ENCODE measurements around the gene TJP2. TPM values are rescaled to one million over a fixed set of nuclear protein-coding genes. Genes with fewer than 3 reads are reported as not detected.
"Not testable (repeated sequence)": the region's sequence is repeated elsewhere in the genome, so short reads cannot be mapped to it uniquely, and the experiment has no call there.

Gene TJP2
- total RNA-seq, 1 donor from 2014 or later, result 17.2 TPM

- Histone ChIP-seq H3K4me3 (ENCODE audit: low read length in 3 of 3) (no peak overlapping the region), H3K27me3 (ENCODE audit: control insufficient read depth in 3 of 3, insufficient read depth in 3 of 3, low read length in 3 of 3) (no peaks in the 10 kb centered on the region), H3K9me3 (ENCODE audit: control insufficient read depth in 3 of 3, low read length in 3 of 3) (no peaks in the 10 kb centered on the region), H3K9ac (ENCODE audit: low read depth in 1 of 3, low read length in 3 of 3) (no peak overlapping the region), H3K36me3 (ENCODE audit: control insufficient read depth in 3 of 3, insufficient read depth in 3 of 3, low read length in 3 of 3) (no peaks in the 10 kb centered on the region), H3K27ac (ENCODE audit: low read depth, low read length) (no peak overlapping the region), H3K4me1 (ENCODE audit: control insufficient read depth in 3 of 3, insufficient read depth in 3 of 3, low read length in 3 of 3) (no peaks in the 10 kb centered on the region)
Measured at GRCh38 chr9:69157751-69158466, 16.2 kb upstream of the TJP2 start.

- Histone ChIP-seq H3K27me3 (ENCODE audit: control insufficient read depth in 3 of 3, insufficient read depth in 3 of 3, low read length in 3 of 3) (no peaks in the 10 kb centered on the region), H3K4me3 (ENCODE audit: low read length in 3 of 3) (no peak overlapping the region), H3K27ac (ENCODE audit: low read depth, low read length) (no peak overlapping the region), H3K9ac (ENCODE audit: low read depth in 1 of 3, low read length in 3 of 3) (no peak overlapping the region), H3K4me1 (ENCODE audit: control insufficient read depth in 3 of 3, insufficient read depth in 3 of 3, low read length in 3 of 3) (no peaks in the 10 kb centered on the region), H3K9me3 (ENCODE audit: control insufficient read depth in 3 of 3, low read length in 3 of 3) (no peaks in the 10 kb centered on the region), H3K36me3 (ENCODE audit: control insufficient read depth in 3 of 3, insufficient read depth in 3 of 3, low read length in 3 of 3) (no peaks in the 10 kb centered on the region)
Measured at GRCh38 chr9:69158471-69158870, 15.6 kb upstream of the TJP2 start.

GRCh38 chr9:69164573-69164972 is 9.5 kb upstream of the TJP2 start:
- not testable (repeated sequence) for H3K4me1 ChIP-seq (ENCODE audit: control insufficient read depth in 3 of 3, insufficient read depth in 3 of 3, low read length in 3 of 3); H3K9me3 ChIP-seq (ENCODE audit: control insufficient read depth in 3 of 3, low read length in 3 of 3); H3K27me3 ChIP-seq (ENCODE audit: control insufficient read depth in 3 of 3, insufficient read depth in 3 of 3, low read length in 3 of 3); H3K27ac ChIP-seq (ENCODE audit: low read depth, low read length); H3K9ac ChIP-seq (ENCODE audit: low read depth in 1 of 3, low read length in 3 of 3); H3K36me3 ChIP-seq (ENCODE audit: control insufficient read depth in 3 of 3, insufficient read depth in 3 of 3, low read length in 3 of 3); H3K4me3 ChIP-seq (ENCODE audit: low read length in 3 of 3)

GRCh38 chr9:69165581-69165980 is 8.5 kb upstream of the TJP2 start:
- Histone ChIP-seq H3K27me3 (ENCODE audit: control insufficient read depth in 3 of 3, insufficient read depth in 3 of 3, low read length in 3 of 3) (no peaks in the 10 kb centered on the region), H3K4me1 (ENCODE audit: control insufficient read depth in 3 of 3, insufficient read depth in 3 of 3, low read length in 3 of 3) (no peaks in the 10 kb centered on the region), H3K27ac (ENCODE audit: low read depth, low read length) (no peak overlapping the region), H3K9ac (ENCODE audit: low read depth in 1 of 3, low read length in 3 of 3) (no peak overlapping the region), H3K36me3 (ENCODE audit: control insufficient read depth in 3 of 3, insufficient read depth in 3 of 3, low read length in 3 of 3) (no peaks in the 10 kb centered on the region), H3K9me3 (ENCODE audit: control insufficient read depth in 3 of 3, low read length in 3 of 3) (no peaks in the 10 kb centered on the region), H3K4me3 (ENCODE audit: low read length in 3 of 3) (no peak overlapping the region)

- no peaks in the 10 kb centered on the region for H3K9me3 ChIP-seq (ENCODE audit: control insufficient read depth in 3 of 3, low read length in 3 of 3)
- no peaks in the 10 kb centered on the region for H3K36me3 ChIP-seq (ENCODE audit: control insufficient read depth in 3 of 3, insufficient read depth in 3 of 3, low read length in 3 of 3)
- no peak overlapping the region for H3K27ac ChIP-seq (ENCODE audit: low read depth, low read length)
- H3K4me1 ChIP-seq (ENCODE audit: control insufficient read depth in 3 of 3, insufficient read depth in 3 of 3, low read length in 3 of 3), result peaks cover 5 to 7% (median 5%) of the 10 kb centered on the region in 3 donors
- no peak overlapping the region for H3K4me3 ChIP-seq (ENCODE audit: low read length in 3 of 3)
- no peaks in the 10 kb centered on the region for H3K27me3 ChIP-seq (ENCODE audit: control insufficient read depth in 3 of 3, insufficient read depth in 3 of 3, low read length in 3 of 3)
- H3K9ac ChIP-seq (ENCODE audit: low read depth in 1 of 3, low read length in 3 of 3), result no peak overlapping the region
Measured at GRCh38 chr9:69168709-69169217, 5.3 kb upstream of the TJP2 start.

GRCh38 chr9:69170231-69170630 is 3.8 kb upstream of the TJP2 start:
- no peak overlapping the region for H3K9ac ChIP-seq (ENCODE audit: low read depth in 1 of 3, low read length in 3 of 3)
- H3K4me3 ChIP-seq (ENCODE audit: low read length in 3 of 3), result no peak overlapping the region
- H3K27me3 ChIP-seq (ENCODE audit: control insufficient read depth in 3 of 3, insufficient read depth in 3 of 3, low read length in 3 of 3), result no peaks in the 10 kb centered on the region
- H3K4me1 ChIP-seq (ENCODE audit: control insufficient read depth in 3 of 3, insufficient read depth in 3 of 3, low read length in 3 of 3), result peaks cover 11 to 18% (median 12%) of the 10 kb centered on the region in 3 donors
- H3K36me3 ChIP-seq (ENCODE audit: control insufficient read depth in 3 of 3, insufficient read depth in 3 of 3, low read length in 3 of 3), result no peaks in the 10 kb centered on the region
- no peak overlapping the region for H3K27ac ChIP-seq (ENCODE audit: low read depth, low read length)
- no peaks in the 10 kb centered on the region for H3K9me3 ChIP-seq (ENCODE audit: control insufficient read depth in 3 of 3, low read length in 3 of 3)

GRCh38 chr9:69171049-69171448 is 3.0 kb upstream of the TJP2 start:
- no peaks in the 10 kb centered on the region for H3K36me3 ChIP-seq (ENCODE audit: control insufficient read depth in 3 of 3, insufficient read depth in 3 of 3, low read length in 3 of 3)
- no peak overlapping the region for H3K27ac ChIP-seq (ENCODE audit: low read depth, low read length)
- no peak overlapping the region for H3K4me3 ChIP-seq (ENCODE audit: low read length in 3 of 3)
- H3K9me3 ChIP-seq (ENCODE audit: control insufficient read depth in 3 of 3, low read length in 3 of 3), result no peaks in the 10 kb centered on the region
- peaks cover 13 to 21% (median 20%) of the 10 kb centered on the region in 3 donors for H3K4me1 ChIP-seq (ENCODE audit: control insufficient read depth in 3 of 3, insufficient read depth in 3 of 3, low read length in 3 of 3)
- no peaks in the 10 kb centered on the region for H3K27me3 ChIP-seq (ENCODE audit: control insufficient read depth in 3 of 3, insufficient read depth in 3 of 3, low read length in 3 of 3)
- H3K9ac ChIP-seq (ENCODE audit: low read depth in 1 of 3, low read length in 3 of 3), result no peak overlapping the region

GRCh38 chr9:69171517-69171916 is 2.6 kb upstream of the TJP2 start:
- Histone ChIP-seq H3K36me3 (ENCODE audit: control insufficient read depth in 3 of 3, insufficient read depth in 3 of 3, low read length in 3 of 3) (no peaks in the 10 kb centered on the region), H3K4me1 (ENCODE audit: control insufficient read depth in 3 of 3, insufficient read depth in 3 of 3, low read length in 3 of 3) (peaks cover 13 to 24% (median 21%) of the 10 kb centered on the region in 3 donors), H3K27ac (ENCODE audit: low read depth, low read length) (no peak overlapping the region), H3K4me3 (ENCODE audit: low read length in 3 of 3) (no peak overlapping the region), H3K9ac (ENCODE audit: low read depth in 1 of 3, low read length in 3 of 3) (no peak overlapping the region), H3K27me3 (ENCODE audit: control insufficient read depth in 3 of 3, insufficient read depth in 3 of 3, low read length in 3 of 3) (no peaks in the 10 kb centered on the region), H3K9me3 (ENCODE audit: control insufficient read depth in 3 of 3, low read length in 3 of 3) (no peaks in the 10 kb centered on the region)

GRCh38 chr9:69172895-69173294 is 1.2 kb upstream of the TJP2 start:
- H3K4me3 ChIP-seq (ENCODE audit: low read length in 3 of 3), result no peak overlapping the region
- no peak overlapping the region for H3K9ac ChIP-seq (ENCODE audit: low read depth in 1 of 3, low read length in 3 of 3)
- H3K27me3 ChIP-seq (ENCODE audit: control insufficient read depth in 3 of 3, insufficient read depth in 3 of 3, low read length in 3 of 3), result no peaks in the 10 kb centered on the region
- H3K9me3 ChIP-seq (ENCODE audit: control insufficient read depth in 3 of 3, low read length in 3 of 3), result no peaks in the 10 kb centered on the region
- H3K36me3 ChIP-seq (ENCODE audit: control insufficient read depth in 3 of 3, insufficient read depth in 3 of 3, low read length in 3 of 3), result no peaks in the 10 kb centered on the region
- no peak overlapping the region for H3K27ac ChIP-seq (ENCODE audit: low read depth, low read length)
- H3K4me1 ChIP-seq (ENCODE audit: control insufficient read depth in 3 of 3, insufficient read depth in 3 of 3, low read length in 3 of 3), result peaks cover 13 to 30% (median 21%) of the 10 kb centered on the region in 3 donors

- Histone ChIP-seq H3K9ac (ENCODE audit: low read depth in 1 of 3, low read length in 3 of 3) (peak overlapping the region; percentile 66 to 87 (median 79)), H3K9me3 (ENCODE audit: control insufficient read depth in 3 of 3, low read length in 3 of 3) (no peaks in the 10 kb centered on the region), H3K4me3 (ENCODE audit: low read length in 3 of 3) (peak overlapping the region; percentile 68 to 95 (median 92)), H3K4me1 (ENCODE audit: control insufficient read depth in 3 of 3, insufficient read depth in 3 of 3, low read length in 3 of 3) (peaks cover 15 to 35% (median 21%) of the 10 kb centered on the region in 3 donors), H3K27me3 (ENCODE audit: control insufficient read depth in 3 of 3, insufficient read depth in 3 of 3, low read length in 3 of 3) (no peaks in the 10 kb centered on the region), H3K27ac (ENCODE audit: low read depth, low read length) (peak overlapping the region; percentile 82), H3K36me3 (ENCODE audit: control insufficient read depth in 3 of 3, insufficient read depth in 3 of 3, low read length in 3 of 3) (no peaks in the 10 kb centered on the region)
Measured at GRCh38 chr9:69173497-69173890, 583 bp upstream of the TJP2 start.

Measured in skeletal muscle tissue (tissue), 4 donors.